Testis (tissue), 3 donors: Measurements from ENCODE around the gene LAP3. TPM values are rescaled to one million over a fixed set of nuclear protein-coding genes. Genes with fewer than 3 reads are reported as not detected.
"Not testable (repeated sequence)": the region's sequence is repeated elsewhere in the genome, so short reads cannot be mapped to it uniquely, and the experiment has no call there.

Experiments
- DNase-seq: peaks from one replicate; pipeline ENCODE4 v3.0.0-alpha.2; 2019
- H3K27ac ChIP-seq, 2 donors: fragments of 200-600 bp; sonication (generic); one replicate each; pipeline ENCODE4 v1.5.1; 2019
- H3K27me3 ChIP-seq: fragments of 200-600 bp; sonication (generic); one replicate; pipeline ENCODE4 v1.5.1; 2019
- H3K36me3 ChIP-seq: fragments of 200-600 bp; sonication (generic); one replicate; pipeline ENCODE4 v1.5.1; 2017; ENCODE audit warnings: low read depth; ENCODE audit errors: missing control alignments
- H3K4me1 ChIP-seq: fragments of 200-600 bp; sonication (generic); one replicate; pipeline ENCODE4 v1.5.1; 2019
- H3K4me3 ChIP-seq, 2 donors: fragments of 200-600 bp; sonication (generic); one replicate each; pipeline ENCODE4 v1.5.1; 2017 to 2019
- H3K9me3 ChIP-seq: fragments of 200-600 bp; sonication (generic); one replicate; pipeline ENCODE4 v1.5.1; 2017
- CTCF ChIP-seq, 3 experiments: fragments of 450-650 bp in 2 of 3; fragments of 200-600 bp in 1 of 3; sonication (generic) in 1 of 3; IDR thresholded peaks; one replicate each; pipeline ENCODE4 v1.5.1; 2016 to 2019; ENCODE audit warnings: antibody characterized with exemption in 3 of 3, mild to moderate bottlenecking in 2 of 3, moderate library complexity in 1 of 3
- POLR2A ChIP-seq: fragments of 450-650 bp; IDR thresholded peaks from one replicate; pipeline ENCODE4 v1.6.1; 2017; ENCODE audit warnings: antibody characterized with exemption, mild to moderate bottlenecking, moderate library complexity
- WGBS, 2 donors: methylation state at CpG; one replicate each; pipeline ENCODE4 v1.1.5; 2018; 5-methylcytosine and 5-hydroxymethylcytosine counted together
- intact Hi-C: fragments of 100-400 bp; cut with DNase I; formaldehyde crosslinking; loops from one replicate; pipeline ENCODE4 v1.15.1; 2023; ENCODE audit warnings: low total_unique reads
- polyA plus RNA-seq: library from polyadenylated mRNA; stranded (reverse); fragments of 350-450 nt; fragmentation: Illumina TruSeq; extraction: RNeasy Lipid Tissue Mini Kit (QIAGEN cat#74804); gene quantifications from one replicate; pipeline ENCODE4 v1.2.3, GENCODE V29; 2014; ENCODE audit warnings: low read depth, low replicate concordance; ENCODE audit not compliant: insufficient read depth
- total RNA-seq, 2 donors: library from RNA; depleted of rRNA; stranded (reverse); fragments of >200 nt; gene quantifications; one replicate each; pipeline ENCODE4 v1.2.3, GENCODE V29; 2016

The LAP3 gene
- total and polyA plus RNA-seq, 3 donors from 2014 or later, result 98.9 to 108 (median 100) TPM

- Histone ChIP-seq H3K27ac (no peak overlapping the region), H3K4me3 (no peak overlapping the region), H3K4me1 (no peaks in the 10 kb centered on the region), H3K9me3 (no peaks in the 10 kb centered on the region), H3K36me3 (no peaks in the 10 kb centered on the region), H3K27me3 (no peaks in the 10 kb centered on the region)
- intact Hi-C loops, result no loop called here
- WGBS, 2 donors, result 49 to 62% methylated on average over 2 of the region's 2 CpGs
- TF ChIP-seq POLR2A (no peak), CTCF (IDR thresholded peaks at IDR 0.05) (no peak)
- DNase-seq, result no peak
Measured at GRCh38 chr4:17567271-17567670, 9.7 kb upstream of the LAP3 start.

- no peak overlapping the region for H3K4me3 ChIP-seq
- intact Hi-C loops, result no loop called here
- TF ChIP-seq CTCF (IDR thresholded peaks at IDR 0.05) (no peak), POLR2A (no peak)
- H3K27me3 ChIP-seq, result no peaks in the 10 kb centered on the region
- H3K4me1 ChIP-seq, result peaks cover 17% of the 10 kb centered on the region
- no peak for DNase-seq
- H3K36me3 ChIP-seq, result no peaks in the 10 kb centered on the region
- 90 to 91% methylated on average over 4 of the region's 4 CpGs for WGBS, 2 donors
- H3K9me3 ChIP-seq, result no peaks in the 10 kb centered on the region
- H3K27ac ChIP-seq, result no peak overlapping the region
Measured at GRCh38 chr4:17574206-17574605, 2.8 kb upstream of the LAP3 start.

- H3K27me3 ChIP-seq, H3K36me3 ChIP-seq, DNase-seq, H3K9me3 ChIP-seq, intact Hi-C loops, H3K27ac ChIP-seq, H3K4me3 ChIP-seq: not testable (repeated sequence)
- H3K4me1 ChIP-seq, result peaks cover 17% of the 10 kb centered on the region
- WGBS, 2 donors, result 85 to 92% methylated on average over 12 of the region's 12 CpGs
Measured at GRCh38 chr4:17575177-17575576, 1.8 kb upstream of the LAP3 start.

GRCh38 chr4:17577665-17578481, 875 bp downstream of the LAP3 start:
- peak overlapping the region; percentile 93 to 95 for H3K27ac ChIP-seq
- intact Hi-C loops, result no loop called here
- peak overlapping the region; percentile 82 to 90 for H3K4me3 ChIP-seq
- no peaks in the 10 kb centered on the region for H3K36me3 ChIP-seq
- TF ChIP-seq POLR2A (no peak), CTCF (IDR thresholded peaks at IDR 0.05) (no peak)
- H3K9me3 ChIP-seq, result no peaks in the 10 kb centered on the region
- 1 to 2% methylated on average over 22 to 31 of the region's 33 CpGs for WGBS, 2 donors
- peak; percentile 61 for DNase-seq
- peaks cover 21% of the 10 kb centered on the region for H3K4me1 ChIP-seq
- H3K27me3 ChIP-seq, result no peaks in the 10 kb centered on the region

GRCh38 chr4:17578482-17578891, 1.5 kb downstream of the LAP3 start:
- peak overlapping the region; percentile 82 to 90 for H3K4me3 ChIP-seq
- intact Hi-C loops, result no loop called here
- H3K9me3 ChIP-seq, result no peaks in the 10 kb centered on the region
- 43 to 47% methylated on average over 6 of the region's 6 CpGs for WGBS, 2 donors
- H3K27ac ChIP-seq, result peak overlapping the region; percentile 93 to 95
- no peak for DNase-seq
- no peaks in the 10 kb centered on the region for H3K27me3 ChIP-seq
- TF ChIP-seq POLR2A (no peak), CTCF (IDR thresholded peaks at IDR 0.05) (no peak)
- H3K4me1 ChIP-seq, result peaks cover 21% of the 10 kb centered on the region
- H3K36me3 ChIP-seq, result no peaks in the 10 kb centered on the region
